Esophagus squamous epithelium (tissue), 5 donors: ENCODE measurements around the gene TMEM161B. TPM values are rescaled to one million over a fixed set of nuclear protein-coding genes. Genes with fewer than 3 reads are reported as not detected.

ENCODE experiments used
- DNase-seq: peaks from one replicate; lab custom pipeline; 2025; lab: John Stamatoyannopoulos, UW
- H3K27ac ChIP-seq, 4 donors: fragments of 200-600 bp; sonication (generic); one replicate each; pipeline ENCODE4 v1.5.1; 2016 to 2019; ENCODE audit warnings: mild to moderate bottlenecking in 1 of 4
- H3K27me3 ChIP-seq, 4 donors: fragments of 200-600 bp; sonication (generic); 1 replicate in 3 of 4; 2 replicates in 1 of 4; pipeline versions ENCODE4 v1.5.1 to v1.6.0; 2017 to 2021; ENCODE audit warnings: antibody characterized with exemption in 1 of 4
- H3K36me3 ChIP-seq, 3 donors: fragments of 200-600 bp; sonication (generic); one replicate each; pipeline ENCODE4 v1.5.1; 2016 to 2019
- H3K4me1 ChIP-seq, 3 donors: fragments of 200-600 bp; sonication (generic); one replicate each; pipeline ENCODE4 v1.5.1; 2017 to 2019
- H3K4me3 ChIP-seq, 4 donors: fragments of 200-600 bp; sonication (generic); 1 replicate in 3 of 4; 2 replicates in 1 of 4; pipeline ENCODE4 v1.5.1; 2016 to 2019; ENCODE audit warnings: mild to moderate bottlenecking in 2 of 4, moderate library complexity in 1 of 4
- H3K9me3 ChIP-seq, 3 donors: fragments of 200-600 bp; sonication (generic); one replicate each; pipeline ENCODE4 v1.5.1; 2016 to 2019
- CTCF ChIP-seq, 6 experiments: fragments of 450-650 bp in 4 of 6; fragments of 200-600 bp in 2 of 6; sonication (generic) in 2 of 6; IDR thresholded peaks; one replicate each; pipeline ENCODE4 v1.5.1; 2016 to 2019; ENCODE audit warnings: antibody characterized with exemption in 6 of 6, mild to moderate bottlenecking in 4 of 6, moderate library complexity in 4 of 6
- POLR2A ChIP-seq, 4 donors: fragments of 450-650 bp; IDR thresholded peaks; one replicate each; pipeline ENCODE4 v1.6.1; 2017; ENCODE audit warnings: antibody characterized with exemption in 4 of 4, mild to moderate bottlenecking in 4 of 4, moderate library complexity in 3 of 4
- WGBS, 2 donors: methylation state at CpG; one replicate each; pipeline ENCODE4 v1.1.5; 2018; 5-methylcytosine and 5-hydroxymethylcytosine counted together
- intact Hi-C: fragments of 100-400 bp; cut with DNase I; formaldehyde crosslinking; loops from one replicate; pipeline ENCODE4 v1.15.0; 2022
- total RNA-seq, 4 donors: library from RNA; depleted of rRNA; stranded (reverse); fragments of >200 nt; gene quantifications; one replicate each; pipeline ENCODE4 v1.1.0, GENCODE V29; 2016
- donor health status: DM: yes; HTN: yes; CAD: no.

TMEM161B gene
- 10 to 100 TPM in 3 of 4 donors, 1 to 10 TPM in 1; 5.8 to 24.2 (median 14.8) TPM for total RNA-seq

GRCh38 chr5:88268385-88269184, at the start of gene TMEM161B:
TSS of gene TMEM161B (minus strand) at chr5:88268845. CDS start at chr5:88268723, 122 bp downstream.
- intact Hi-C loops = no loop called here
- Histone ChIP-seq H3K4me1 (peaks cover 6 to 46% (median 25%) of the 10 kb centered on the region in 3 donors), H3K36me3 (peaks cover 0 to 27% (median 0%) of the 10 kb centered on the region in 3 donors), H3K27me3 (no peaks in the 10 kb centered on the region), H3K27ac (peak within 1 kb of the TSS; percentile 76 to 92 (median 88)), H3K9me3 (no peaks in the 10 kb centered on the region), H3K4me3 (peak within 1 kb of the TSS; percentile 61 to 91 (median 71))
- TF ChIP-seq CTCF (IDR thresholded peaks at IDR 0.05) = peak in 1 of 6 experiments; percentile 6
- peak in 2 of 4 donors; percentile 10 to 49 for TF ChIP-seq POLR2A (IDR thresholded peaks at IDR 0.05)
- WGBS, 2 donors = 0% methylated on average over 5 to 16 of the region's 46 CpGs
- DNase-seq = peak; percentile 72

- Histone ChIP-seq H3K27me3 (no peaks in the 10 kb centered on the region), H3K27ac (no peak overlapping the region), H3K4me1 (no peaks in the 10 kb centered on the region), H3K4me3 (no peak overlapping the region), H3K9me3 (peaks cover 0 to 3% (median 0%) of the 10 kb centered on the region in 3 donors), H3K36me3 (no peaks in the 10 kb centered on the region)
- no peak for DNase-seq
- TF ChIP-seq CTCF (IDR thresholded peaks at IDR 0.05) (no peak), POLR2A (IDR thresholded peaks at IDR 0.05) (no peak)
- 20 to 29% methylated on average over 2 of the region's 2 CpGs for WGBS, 2 donors
- intact Hi-C loops = no loop called here
Measured at GRCh38 chr5:88304356-88304755, 35.7 kb upstream of the TMEM161B start.

GRCh38 chr5:88298425-88298824, 29.8 kb upstream of the TMEM161B start:
- Histone ChIP-seq H3K4me1 (no peaks in the 10 kb centered on the region), H3K36me3 (no peaks in the 10 kb centered on the region), H3K27me3 (no peaks in the 10 kb centered on the region), H3K27ac (no peak overlapping the region), H3K9me3 (peaks cover 0 to 6% (median 0%) of the 10 kb centered on the region in 3 donors), H3K4me3 (no peak overlapping the region)
- TF ChIP-seq POLR2A (IDR thresholded peaks at IDR 0.05) (no peak), CTCF (IDR thresholded peaks at IDR 0.05) (no peak)
- intact Hi-C loops = no loop called here
- DNase-seq = no peak

- Histone ChIP-seq H3K4me3 (no peak overlapping the region), H3K27ac (no peak overlapping the region), H3K4me1 (no peaks in the 10 kb centered on the region), H3K36me3 (no peaks in the 10 kb centered on the region), H3K9me3 (peaks cover 0 to 6% (median 0%) of the 10 kb centered on the region in 3 donors), H3K27me3 (no peaks in the 10 kb centered on the region)
- no peak for DNase-seq
- 69 to 80% methylated on average over 3 of the region's 3 CpGs for WGBS, 2 donors
- no peak for TF ChIP-seq CTCF (IDR thresholded peaks at IDR 0.05)
- TF ChIP-seq POLR2A (IDR thresholded peaks at IDR 0.05) = no peak
- intact Hi-C loops = no loop called here
Measured at GRCh38 chr5:88290801-88291200, 22.2 kb upstream of the TMEM161B start.

GRCh38 chr5:88288528-88289197, 20.0 kb upstream of the TMEM161B start:
- Histone ChIP-seq H3K9me3 (no peaks in the 10 kb centered on the region), H3K27ac (no peak overlapping the region), H3K27me3 (no peaks in the 10 kb centered on the region), H3K4me1 (no peaks in the 10 kb centered on the region), H3K4me3 (no peak overlapping the region), H3K36me3 (no peaks in the 10 kb centered on the region)
- intact Hi-C loops = no loop called here
- WGBS, 2 donors = 90 to 91% methylated on average over 5 of the region's 5 CpGs
- no peak for TF ChIP-seq CTCF (IDR thresholded peaks at IDR 0.05)
- no peak for TF ChIP-seq POLR2A (IDR thresholded peaks at IDR 0.05)
- no peak for DNase-seq
